Activated T-helper 2 cell treated with anti-CD3 and anti-CD28 coated beads, Interferon-gamma antibody, Interleukin-2, Interleukin-4, amounts not matched to agents 10 μg/mL and 5 μg/mL and 100 μg/mL, durations not matched to agents 14 hours and 24 hours and 36 hours (primary cell): ENCODE results near the gene COG5. TPM values are rescaled to one million over a fixed set of nuclear protein-coding genes. Genes with fewer than 3 reads are reported as not detected.

Experiments used
- DNase-seq: peaks from one replicate; pipeline ENCODE4 v3.0.0; 2021; ENCODE audit warnings: low spot score
- H3K27ac Mint-ChIP-seq: one replicate; pipeline ENCODE4 v1.8.0; 2021; ENCODE audit warnings: mixed read lengths
- H3K27me3 Mint-ChIP-seq: one replicate; pipeline ENCODE4 v1.8.0; 2021; ENCODE audit warnings: low read depth, mixed read lengths
- H3K36me3 Mint-ChIP-seq: one replicate; pipeline ENCODE4 v1.8.0; 2021; ENCODE audit warnings: low read depth, mixed read lengths
- H3K4me1 Mint-ChIP-seq: one replicate; pipeline ENCODE4 v1.8.0; 2021; ENCODE audit warnings: low read depth, mixed read lengths
- H3K4me3 Mint-ChIP-seq: one replicate; pipeline ENCODE4 v1.8.0; 2021; ENCODE audit warnings: low read depth, mild to moderate bottlenecking, moderate library complexity, mixed read lengths
- H3K9me3 Mint-ChIP-seq: one replicate; pipeline ENCODE4 v1.8.0; 2021; ENCODE audit warnings: mixed read lengths
- intact Hi-C: fragments of 100-400 bp; cut with micrococcal nuclease; formaldehyde crosslinking; loops from one replicate; pipeline ENCODE4 v1.15.1; 2023
- total RNA-seq: library from RNA; stranded (reverse); gene quantifications from 2 replicates; pipeline ENCODE4 v1.2.3, GENCODE V29; 2022

COG5 gene
- total RNA-seq, 1 donor from 2014 or later: 35.2 TPM

DNA sequence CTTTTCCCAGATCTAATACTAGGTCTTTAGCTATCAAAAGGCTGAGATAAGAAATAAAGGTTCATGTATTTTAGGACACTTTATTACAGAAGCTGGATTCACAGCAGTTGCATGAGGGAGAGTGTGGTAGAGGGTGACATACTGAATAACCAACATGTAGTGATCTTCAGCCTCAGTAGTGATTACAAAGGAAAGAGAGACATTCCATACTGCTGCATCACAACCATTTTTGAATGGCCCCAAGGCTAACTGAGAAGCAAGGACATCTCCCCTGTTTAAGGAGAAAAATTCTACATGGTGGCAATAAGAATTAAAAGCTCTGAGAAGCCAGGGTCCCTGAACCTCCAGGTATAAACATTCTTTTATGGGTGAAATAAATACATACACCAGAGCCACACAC lies 35.3 kb downstream of the COG5 start:
- Mint-ChIP-seq H3K9me3 (no peaks in the 10 kb centered on the region), H3K27me3 (no peaks in the 10 kb centered on the region), H3K4me1 (peaks cover 7% of the 10 kb centered on the region), H3K36me3 (peaks cover 37% of the 10 kb centered on the region), H3K4me3 (no peak overlapping the region), H3K27ac (no peak overlapping the region)
- DNase-seq: no peak
- intact Hi-C loops: no loop called here

GRCh38 chr7:107527196-107527595 lies 36.5 kb downstream of the COG5 start:
- Mint-ChIP-seq H3K27ac (no peak overlapping the region), H3K27me3 (no peaks in the 10 kb centered on the region), H3K36me3 (peaks cover 41% of the 10 kb centered on the region), H3K4me3 (no peak overlapping the region), H3K9me3 (no peaks in the 10 kb centered on the region), H3K4me1 (no peaks in the 10 kb centered on the region)
- intact Hi-C loops: no loop called here
- no peak for DNase-seq

- Mint-ChIP-seq H3K4me1 (no peaks in the 10 kb centered on the region), H3K4me3 (no peak overlapping the region), H3K9me3 (no peaks in the 10 kb centered on the region), H3K27ac (no peak overlapping the region), H3K27me3 (no peaks in the 10 kb centered on the region), H3K36me3 (peaks cover 45% of the 10 kb centered on the region)
- intact Hi-C loops: no loop called here
- no peak for DNase-seq
Observed at GRCh38 chr7:107526672-107527071, 37.0 kb downstream of the COG5 start.

- Mint-ChIP-seq H3K4me1 (peaks cover 6% of the 10 kb centered on the region), H3K36me3 (peaks cover 17% of the 10 kb centered on the region), H3K27me3 (no peaks in the 10 kb centered on the region), H3K27ac (no peak overlapping the region), H3K9me3 (peaks cover 6% of the 10 kb centered on the region), H3K4me3 (no peak overlapping the region)
- no peak for DNase-seq
- intact Hi-C loops: no loop called here
Observed at GRCh38 chr7:107506674-107507339, 56.9 kb downstream of the COG5 start.

GRCh38 chr7:107505997-107506673 lies 57.6 kb downstream of the COG5 start:
- H3K27ac Mint-ChIP-seq: no peak overlapping the region
- H3K4me1 Mint-ChIP-seq: peaks cover 6% of the 10 kb centered on the region
- intact Hi-C loops: no loop called here
- peaks cover 6% of the 10 kb centered on the region for H3K9me3 Mint-ChIP-seq
- peaks cover 16% of the 10 kb centered on the region for H3K36me3 Mint-ChIP-seq
- DNase-seq: no peak
- H3K27me3 Mint-ChIP-seq: no peaks in the 10 kb centered on the region
- no peak overlapping the region for H3K4me3 Mint-ChIP-seq

- intact Hi-C loops: no loop called here
- no peaks in the 10 kb centered on the region for H3K27me3 Mint-ChIP-seq
- H3K4me1 Mint-ChIP-seq: peaks cover 6% of the 10 kb centered on the region
- peaks cover 10% of the 10 kb centered on the region for H3K36me3 Mint-ChIP-seq
- DNase-seq: no peak
- no peak overlapping the region for H3K4me3 Mint-ChIP-seq
- no peak overlapping the region for H3K27ac Mint-ChIP-seq
- peaks cover 2% of the 10 kb centered on the region for H3K9me3 Mint-ChIP-seq
Observed at GRCh38 chr7:107505362-107505761, 58.4 kb downstream of the COG5 start.

DNA sequence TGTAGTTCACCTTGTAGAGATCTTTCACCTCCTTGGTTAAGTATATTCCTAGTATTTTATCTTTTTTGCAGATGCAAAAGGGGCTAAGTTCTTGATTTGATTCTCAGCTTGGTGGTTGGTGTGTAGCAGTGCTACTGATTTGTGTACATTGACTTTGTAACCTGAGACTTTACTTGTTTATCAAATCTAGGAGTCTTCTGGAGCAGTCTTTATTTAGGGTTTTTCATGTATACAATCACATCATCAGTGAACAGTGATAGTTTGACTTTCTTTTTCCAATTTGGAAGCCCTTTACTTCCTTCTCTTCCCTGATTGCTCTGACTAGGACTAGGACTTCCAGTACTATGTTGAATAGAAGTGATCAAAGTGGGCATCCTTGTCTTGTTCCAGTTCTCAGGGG lies 60.0 kb downstream of the COG5 start:
- Mint-ChIP-seq H3K36me3 (peaks cover 5% of the 10 kb centered on the region), H3K27ac (no peak overlapping the region), H3K4me3 (no peak overlapping the region), H3K4me1 (peaks cover 6% of the 10 kb centered on the region), H3K9me3 (no peaks in the 10 kb centered on the region), H3K27me3 (no peaks in the 10 kb centered on the region)
- intact Hi-C loops: loop anchor here (5.0 kb wide), 1 partner anchor 41 kb away; no protein-coding TSS in a partner anchor
- DNase-seq: no peak

DNA sequence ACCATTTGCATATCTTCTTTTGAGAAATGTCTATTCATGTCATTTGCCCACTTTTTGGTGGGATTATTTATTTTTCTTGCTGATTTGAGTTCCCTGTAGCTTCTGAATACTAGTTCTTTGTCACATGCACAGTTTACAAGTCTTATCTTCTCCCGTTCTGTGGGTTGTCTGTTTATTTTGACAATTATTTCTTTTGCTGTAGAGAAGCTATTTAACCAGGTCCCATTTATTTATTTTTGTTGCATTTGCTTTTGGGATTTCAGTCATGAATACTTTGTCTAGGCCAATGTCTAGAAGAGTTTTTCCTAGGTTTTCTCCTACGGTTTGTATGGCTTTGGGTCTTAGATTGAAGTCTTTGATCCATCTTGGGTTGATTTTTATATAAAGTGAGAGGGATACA lies 60.9 kb downstream of the COG5 start:
- H3K36me3 Mint-ChIP-seq: peaks cover 3% of the 10 kb centered on the region
- DNase-seq: no peak
- H3K27ac Mint-ChIP-seq: no peak overlapping the region
- H3K4me1 Mint-ChIP-seq: peaks cover 6% of the 10 kb centered on the region
- no peaks in the 10 kb centered on the region for H3K9me3 Mint-ChIP-seq
- H3K4me3 Mint-ChIP-seq: no peak overlapping the region
- intact Hi-C loops: loop anchor here (5.0 kb wide), 1 partner anchor 40 kb away; no protein-coding TSS in a partner anchor
- no peaks in the 10 kb centered on the region for H3K27me3 Mint-ChIP-seq

DNA sequence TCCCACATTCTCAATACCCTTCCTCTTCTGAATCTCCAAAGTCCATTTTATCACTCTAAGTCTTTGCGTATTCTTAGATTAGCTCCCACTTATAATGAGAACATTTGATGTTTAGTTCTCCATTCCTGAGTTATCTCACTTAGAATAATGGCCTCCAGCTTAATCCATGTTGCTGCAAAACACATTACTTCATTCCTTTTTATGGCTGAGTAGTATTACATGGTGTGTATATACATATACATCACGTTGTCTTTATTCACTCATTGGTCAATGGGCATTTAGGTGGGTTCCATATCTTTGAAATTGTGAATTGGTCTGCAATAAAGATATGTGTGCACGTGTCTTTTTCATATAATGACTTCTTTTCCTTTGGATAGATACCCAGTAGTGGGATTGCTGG lies 61.6 kb downstream of the COG5 start:
- Mint-ChIP-seq H3K9me3 (no peaks in the 10 kb centered on the region), H3K4me3 (no peak overlapping the region), H3K27me3 (no peaks in the 10 kb centered on the region), H3K27ac (no peak overlapping the region), H3K4me1 (peaks cover 6% of the 10 kb centered on the region), H3K36me3 (peaks cover 3% of the 10 kb centered on the region)
- DNase-seq: no peak
- intact Hi-C loops: loop anchor here (5.0 kb wide), 1 partner anchor 40 kb away; no protein-coding TSS in a partner anchor

DNA sequence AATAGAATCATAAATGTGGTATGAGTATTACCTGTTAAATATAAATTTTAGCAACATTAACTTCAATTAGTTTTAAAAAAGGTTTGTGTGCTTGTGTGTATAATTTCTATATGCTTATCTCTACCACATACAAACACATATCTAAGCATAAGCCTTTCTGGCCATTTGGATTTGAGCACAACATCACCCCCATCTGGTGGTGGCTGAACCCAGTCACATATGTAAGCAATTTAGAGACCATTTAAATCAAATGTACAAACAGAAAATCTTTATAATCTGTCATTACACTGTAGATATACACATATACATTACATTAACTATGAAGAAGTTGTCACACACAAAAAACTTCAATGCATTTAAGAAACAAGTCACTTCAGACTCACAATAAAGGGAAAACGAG lies 62.1 kb downstream of the COG5 start:
- H3K9me3 Mint-ChIP-seq: no peaks in the 10 kb centered on the region
- intact Hi-C loops: loop anchor here (5.0 kb wide), 1 partner anchor 39 kb away; no protein-coding TSS in a partner anchor
- H3K4me1 Mint-ChIP-seq: peaks cover 6% of the 10 kb centered on the region
- H3K27ac Mint-ChIP-seq: no peak overlapping the region
- DNase-seq: no peak
- H3K36me3 Mint-ChIP-seq: peaks cover 3% of the 10 kb centered on the region
- H3K4me3 Mint-ChIP-seq: no peak overlapping the region
- H3K27me3 Mint-ChIP-seq: no peaks in the 10 kb centered on the region

DNA sequence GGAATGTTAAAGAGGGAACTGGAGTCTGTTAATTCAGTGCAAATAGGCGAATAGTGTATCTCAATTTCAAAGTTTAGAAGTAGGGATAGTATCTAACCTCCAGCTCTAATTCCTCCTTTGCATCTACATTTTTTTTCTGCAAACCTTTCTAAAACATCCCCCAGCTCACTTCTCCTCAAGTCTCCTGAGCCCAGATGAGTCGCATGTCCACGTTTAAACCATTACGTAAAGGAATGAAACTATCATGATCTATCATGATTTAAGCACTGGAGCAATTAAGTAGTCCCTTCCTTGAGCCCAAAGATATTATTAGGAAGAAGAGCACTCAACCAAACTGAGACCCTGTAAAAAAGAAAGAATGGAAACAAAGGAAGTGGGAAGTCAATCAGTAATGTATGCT lies 64.0 kb downstream of the COG5 start:
- no peak overlapping the region for H3K27ac Mint-ChIP-seq
- no peaks in the 10 kb centered on the region for H3K27me3 Mint-ChIP-seq
- intact Hi-C loops: loop anchor here (5.0 kb wide), 1 partner anchor 37 kb away; no protein-coding TSS in a partner anchor

DNA sequence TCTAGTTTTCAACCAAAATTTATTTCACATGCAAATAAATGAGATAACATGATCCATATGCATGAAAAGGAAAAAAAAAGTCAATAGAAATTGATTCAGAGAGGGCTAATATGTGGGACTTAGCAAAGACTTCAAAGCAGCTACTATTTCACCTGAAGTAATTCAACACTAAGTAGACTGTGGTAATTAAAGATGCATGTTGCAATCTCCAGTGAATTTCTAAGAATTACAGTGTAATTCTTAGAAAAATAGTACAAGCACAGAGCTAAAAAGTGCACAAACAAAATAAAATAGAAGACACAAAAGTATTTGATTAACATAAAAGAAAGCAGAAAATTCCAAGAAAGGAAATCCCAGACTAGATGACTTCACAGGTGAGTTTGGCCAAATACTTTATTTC lies 68.2 kb downstream of the COG5 start:
- no peak overlapping the region for H3K4me3 Mint-ChIP-seq
- no peaks in the 10 kb centered on the region for H3K9me3 Mint-ChIP-seq
- H3K27me3 Mint-ChIP-seq: no peaks in the 10 kb centered on the region
- peaks cover 6% of the 10 kb centered on the region for H3K4me1 Mint-ChIP-seq
- no peak overlapping the region for H3K27ac Mint-ChIP-seq
- intact Hi-C loops: no loop called here
- peaks cover 5% of the 10 kb centered on the region for H3K36me3 Mint-ChIP-seq
- no peak for DNase-seq

More for the DNA sequence above, 64.0 kb downstream of the COG5 start:
- peaks cover 3% of the 10 kb centered on the region for H3K4me1 Mint-ChIP-seq
- DNase-seq: no peak
- peaks cover 4% of the 10 kb centered on the region for H3K36me3 Mint-ChIP-seq
- H3K4me3 Mint-ChIP-seq: no peak overlapping the region
- H3K9me3 Mint-ChIP-seq: no peaks in the 10 kb centered on the region

- Mint-ChIP-seq H3K4me1 (peaks cover 6% of the 10 kb centered on the region), H3K27ac (no peak overlapping the region), H3K27me3 (no peaks in the 10 kb centered on the region), H3K9me3 (no peaks in the 10 kb centered on the region), H3K36me3 (peaks cover 9% of the 10 kb centered on the region), H3K4me3 (no peak overlapping the region)
- intact Hi-C loops: no loop called here
- DNase-seq: no peak
Observed at GRCh38 chr7:107494884-107495283, 68.8 kb downstream of the COG5 start.
